ENCODE data around the gene TMEM231. TPM values are rescaled to one million over a fixed set of nuclear protein-coding genes. Genes with fewer than 3 reads are reported as not detected.

The TMEM231 gene
- total and polyA plus RNA-seq, 2 donors (not counting 3 experiments of a cell fraction or from before 2014, with no cell fraction given), result 10.0 to 35.8 TPM

GRCh38 chr16:75552951-75553350, 3.1 kb downstream of the TMEM231 start:
- no peak overlapping the region for H3K27ac ChIP-seq (ENCODE audit: insufficient read depth, low read depth, low read length)
- TF ChIP-seq MAX (IDR thresholded peaks at IDR 0.05; ENCODE audit: insufficient read depth, insufficient read length) (no peak), POLR2AphosphoS5 (IDR thresholded peaks at IDR 0.05; ENCODE audit: insufficient read depth, low read depth, low read length) (no peak), FOS (IDR thresholded peaks at IDR 0.05; ENCODE audit: borderline replicate concordance, insufficient read depth, low read length) (no peak), CTCF (IDR thresholded peaks at IDR 0.05; ENCODE audit: extremely low read depth in 1 of 2, insufficient read depth in 1 of 2, low read depth in 1 of 2, low read length in 2 of 2) (no peak), POLR2A (IDR thresholded peaks at IDR 0.05; ENCODE audit: low read depth, low read length) (no peak), EZH2 (IDR thresholded peaks at IDR 0.05; ENCODE audit: borderline replicate concordance, low read depth, low read length, severe bottlenecking) (no peak), GATA2 (IDR thresholded peaks at IDR 0.05; ENCODE audit: insufficient read depth, insufficient read length, low read depth, low read length) (no peak), JUN (IDR thresholded peaks at IDR 0.05; ENCODE audit: borderline replicate concordance, insufficient read depth, insufficient read length, low read depth) (no peak)
- BruUV-seq (replicated peaks), result no TSS peak
- FAIRE-seq, result peak; percentile 84
- dilution Hi-C loops (cut with MboI; ENCODE audit: extremely low pct_ligation_motif_present, low sequenced_read_pairs) (no loop called here), intact Hi-C loops (cut with micrococcal nuclease) (no loop called here)
- no peak overlapping the region for H2AFZ ChIP-seq (ENCODE audit: low read depth, low read length)
- no peaks in the 10 kb centered on the region for H3K36me3 ChIP-seq (ENCODE audit: control insufficient read depth in 2 of 2, extremely low read depth in 1 of 2, insufficient read depth in 2 of 2, low read length in 2 of 2)
- H3K79me2 ChIP-seq (ENCODE audit: control insufficient read depth, insufficient read depth, low read length), result no peaks in the 10 kb centered on the region
- H3K4me3 ChIP-seq (replicated peaks in 1 of 3; ENCODE audit: insufficient read depth in 1 of 3, low read depth in 1 of 3, low read length in 3 of 3), result no peak overlapping the region
- CTCF ChIA-PET, result interaction anchor here (0.7 to 2.5 kb wide), 5 partner anchors 18 to 354 kb away, joined by 3 to 5 read pairs (median 3); partner anchors contain the start of gene TMEM170A
- H3K9me3 ChIP-seq (replicated peaks; ENCODE audit: control insufficient read depth, insufficient read depth, low read length), result no peaks in the 10 kb centered on the region
- POLR2A ChIA-PET, result interaction anchor here (0.7 kb wide), 1 partner anchor 13 kb away, joined by 4 read pairs; the partner anchor contains the start of gene GABARAPL2
- H3K27me3 ChIP-seq (ENCODE audit: control insufficient read depth in 2 of 2, insufficient read depth in 2 of 2, low read length in 2 of 2), result no peaks in the 10 kb centered on the region
- peak overlapping the region; percentile 4 for H3K4me2 ChIP-seq (ENCODE audit: insufficient read depth, low read length)
- DNase-seq (ENCODE audit: low read depth, low spot score), result peak; percentile 60
- no peaks in the 10 kb centered on the region for H3K9me1 ChIP-seq (replicated peaks; ENCODE audit: control insufficient read depth, extremely low read depth, insufficient read depth, low read length)
- H3K4me1 ChIP-seq (ENCODE audit: control insufficient read depth, extremely low read depth, insufficient read depth, low read length), result peaks cover 12% of the 10 kb centered on the region
- no peaks in the 10 kb centered on the region for H4K20me1 ChIP-seq (replicated peaks; ENCODE audit: control insufficient read depth, extremely low read depth, insufficient read depth, low read length)
- no peak overlapping the region for H3K9ac ChIP-seq (replicated peaks; ENCODE audit: extremely low read depth, insufficient read depth, low read length)
